PC-9 (cell line): ENCODE measurements around the gene STK16. TPM values are rescaled to one million over a fixed set of nuclear protein-coding genes. Genes with fewer than 3 reads are reported as not detected.

Source experiments
- BruUV-seq: library from RNA; stranded (reverse); fragments of 400-500 nt; replicated peaks from 2 replicates; lab custom pipeline; 2021; lab: Mats Ljungman, UMichigan
- CTCF ChIA-PET: fragments of 300-600 bp; sonication (Branson Sonifier 250); formaldehyde crosslinking; loops from one replicate; lab custom pipeline; 2022; ENCODE audit warnings: antibody characterized with exemption; lab: Charles Lee
- POLR2A ChIA-PET: fragments of 300-600 bp; sonication (Branson Sonifier 250); formaldehyde crosslinking; loops from one replicate; lab custom pipeline; 2022; ENCODE audit warnings: antibody characterized with exemption; ENCODE audit not compliant: unreplicated experiment; lab: Charles Lee
- DNase-seq, 2 experiments: peaks; one replicate each; pipeline versions ENCODE4 v3.0.0 to v3.0.0-alpha.2; 2015 to 2022; ENCODE audit warnings: mixed read lengths in 1 of 2
- H2AFZ ChIP-seq: fragments of 200-600 bp; sonication (generic); 2 replicates; pipeline ENCODE4 v1.8.1; 2017; ENCODE audit warnings: antibody characterized with exemption
- H3F3A ChIP-seq: fragments of 200-600 bp; sonication (generic); 2 replicates; pipeline ENCODE4 v1.8.1; 2017; ENCODE audit warnings: antibody characterized with exemption, mild to moderate bottlenecking, low read depth; ENCODE audit not compliant: insufficient read depth
- H3K27ac ChIP-seq: fragments of 200-600 bp; sonication (generic); 2 replicates; pipeline ENCODE4 v1.6.1; 2016; ENCODE audit warnings: mixed run types
- H3K27me3 ChIP-seq: fragments of 200-600 bp; sonication (generic); 2 replicates; pipeline ENCODE4 v1.6.1; 2016; ENCODE audit warnings: low read depth, mixed run types; ENCODE audit not compliant: insufficient read depth
- H3K36me3 ChIP-seq: fragments of 200-600 bp; sonication (generic); 2 replicates; pipeline ENCODE4 v1.6.1; 2016; ENCODE audit warnings: low read depth, mixed run types
- H3K4me1 ChIP-seq: fragments of 200-600 bp; sonication (generic); replicated peaks from 2 replicates; pipeline ENCODE4 v1.6.1; 2016; ENCODE audit warnings: mixed run types; ENCODE audit not compliant: insufficient read depth
- H3K4me2 ChIP-seq: fragments of 200-600 bp; sonication (generic); 2 replicates; pipeline ENCODE4 v1.6.1; 2017; ENCODE audit warnings: mixed run types
- H3K4me3 ChIP-seq: fragments of 200-600 bp; sonication (generic); 2 replicates; pipeline ENCODE4 v1.6.1; 2016; ENCODE audit warnings: mixed run types
- H3K79me2 ChIP-seq: fragments of 200-600 bp; sonication (generic); 2 replicates; pipeline ENCODE4 v1.6.1; 2017; ENCODE audit warnings: low read depth, mixed run types
- H3K9me2 ChIP-seq: fragments of 200-600 bp; sonication (generic); 2 replicates; pipeline ENCODE4 v1.8.1; 2017; ENCODE audit warnings: mild to moderate bottlenecking; ENCODE audit not compliant: insufficient read depth
- H3K9me3 ChIP-seq: fragments of 200-600 bp; sonication (generic); 2 replicates; pipeline ENCODE4 v1.8.1; 2016; ENCODE audit warnings: low read depth; ENCODE audit not compliant: insufficient read depth
- H4K20me1 ChIP-seq: fragments of 200-600 bp; sonication (generic); 2 replicates; pipeline ENCODE4 v1.8.1; 2017; ENCODE audit not compliant: insufficient read depth
- EZH2 ChIP-seq: fragments of 200-600 bp; sonication (generic); IDR thresholded peaks from 2 replicates; pipeline ENCODE4 v1.8.0; 2017; ENCODE audit warnings: antibody characterized with exemption, low read depth
- intact Hi-C: fragments of 100-400 bp; cut with micrococcal nuclease; formaldehyde crosslinking; loops from one replicate; pipeline ENCODE4 v1.10.0; 2022; ENCODE audit not compliant: unreplicated experiment
- total RNA-seq: library from RNA; stranded (reverse); gene quantifications from 2 replicates; pipeline ENCODE4 v1.2.3, GENCODE V29; 2021
- TF ChIP-seq, protein P1 (sequence below): fragments of 200-600 bp; sonication (generic); conservative IDR thresholded peaks from 2 replicates; pipeline ENCODE4 v1.6.1; 2017; ENCODE audit warnings: mixed run types, antibody characterized with exemption, mild to moderate bottlenecking, moderate library complexity

Gene STK16
- total RNA-seq, 1 experiment from 2014 or later = 39.6 TPM

GRCh38 chr2:219279916-219280516, 34.7 kb downstream of the STK16 start:
- Histone ChIP-seq H3K4me2 (peak overlapping the region; percentile 93), H3K4me1 (peaks cover 32% of the 10 kb centered on the region), H2AFZ (peak overlapping the region; percentile 86), H3K4me3 (peak overlapping the region; percentile 81), H4K20me1 (no peaks in the 10 kb centered on the region), H3K27me3 (no peaks in the 10 kb centered on the region), H3F3A (peaks cover 20% of the 10 kb centered on the region; the same call in 1 of the 2 replicates), H3K9me2 (no peaks in the 10 kb centered on the region), H3K27ac (no peak overlapping the region), H3K9me3 (no peaks in the 10 kb centered on the region), H3K79me2 (0 out of 2 replicates have a peak, but pooled peaks cover 3% of the 10 kb centered on the region), H3K36me3 (no peaks in the 10 kb centered on the region)
- TF ChIP-seq EZH2 = no peak
- TF ChIP-seq, protein P1, sequence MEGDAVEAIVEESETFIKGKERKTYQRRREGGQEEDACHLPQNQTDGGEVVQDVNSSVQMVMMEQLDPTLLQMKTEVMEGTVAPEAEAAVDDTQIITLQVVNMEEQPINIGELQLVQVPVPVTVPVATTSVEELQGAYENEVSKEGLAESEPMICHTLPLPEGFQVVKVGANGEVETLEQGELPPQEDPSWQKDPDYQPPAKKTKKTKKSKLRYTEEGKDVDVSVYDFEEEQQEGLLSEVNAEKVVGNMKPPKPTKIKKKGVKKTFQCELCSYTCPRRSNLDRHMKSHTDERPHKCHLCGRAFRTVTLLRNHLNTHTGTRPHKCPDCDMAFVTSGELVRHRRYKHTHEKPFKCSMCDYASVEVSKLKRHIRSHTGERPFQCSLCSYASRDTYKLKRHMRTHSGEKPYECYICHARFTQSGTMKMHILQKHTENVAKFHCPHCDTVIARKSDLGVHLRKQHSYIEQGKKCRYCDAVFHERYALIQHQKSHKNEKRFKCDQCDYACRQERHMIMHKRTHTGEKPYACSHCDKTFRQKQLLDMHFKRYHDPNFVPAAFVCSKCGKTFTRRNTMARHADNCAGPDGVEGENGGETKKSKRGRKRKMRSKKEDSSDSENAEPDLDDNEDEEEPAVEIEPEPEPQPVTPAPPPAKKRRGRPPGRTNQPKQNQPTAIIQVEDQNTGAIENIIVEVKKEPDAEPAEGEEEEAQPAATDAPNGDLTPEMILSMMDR = no peak
- intact Hi-C loops = loop anchor here (1.0 to 10.0 kb wide), 7 partner anchors 14 to 385 kb away; partner anchors contain the start of genes ABCB6, ANKZF1, ATG9A and TUBA4A
- CTCF ChIA-PET = interaction anchor here (0.8 kb wide), 1 partner anchor 15 kb away, joined by 3 read pairs; no protein-coding TSS in a partner anchor
- no TSS peak for BruUV-seq
- POLR2A ChIA-PET = interaction anchor here (0.7 kb wide), 2 partner anchors 28 to 69 kb away, joined by 3 to 4 read pairs; no protein-coding TSS in a partner anchor
- DNase-seq = no peak

DNA sequence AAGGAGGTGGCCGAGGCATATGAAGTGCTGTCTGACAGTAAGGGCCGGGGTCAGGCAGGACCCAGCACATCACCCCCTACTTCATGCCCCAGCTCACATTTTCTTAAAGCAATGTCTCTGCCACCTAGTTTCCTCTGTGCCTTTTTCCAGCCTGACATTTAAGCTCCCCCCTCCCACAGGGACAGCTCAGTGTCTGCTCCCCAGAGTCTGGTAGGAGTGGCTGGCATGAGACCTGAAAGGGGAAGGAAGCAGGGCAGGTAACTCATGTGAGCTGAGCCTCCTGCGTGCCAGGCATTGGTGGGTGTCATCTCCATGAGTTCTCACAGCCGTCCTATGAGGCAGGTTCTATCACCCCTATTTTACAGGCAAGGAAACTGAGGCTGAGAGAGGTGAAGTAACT, 35.4 kb downstream of the STK16 start:
- Histone ChIP-seq H3K36me3 (no peaks in the 10 kb centered on the region), H3K9me2 (no peaks in the 10 kb centered on the region), H3K4me1 (peaks cover 26% of the 10 kb centered on the region), H3K9me3 (no peaks in the 10 kb centered on the region), H3K79me2 (0 out of 2 replicates have a peak, but pooled peaks cover 3% of the 10 kb centered on the region), H4K20me1 (no peaks in the 10 kb centered on the region), H3K27ac (no peak overlapping the region), H3K27me3 (no peaks in the 10 kb centered on the region), H3K4me2 (peak overlapping the region; percentile 93; the same call in 1 of the 2 replicates), H3K4me3 (no peak overlapping the region), H2AFZ (no peak overlapping the region), H3F3A (peaks cover 13% of the 10 kb centered on the region; the same call in 1 of the 2 replicates)
- POLR2A ChIA-PET = interaction anchor here (0.7 kb wide), 1 partner anchor 29 kb away, joined by 3 read pairs; no protein-coding TSS in a partner anchor
- intact Hi-C loops = no loop called here
- CTCF ChIA-PET = interaction anchor here (0.8 kb wide), 1 partner anchor 14 kb away, joined by 3 read pairs; no protein-coding TSS in a partner anchor
- no peak for DNase-seq
- no peak for TF ChIP-seq EZH2
- TF ChIP-seq, protein P1 = no peak
- TSS peak; percentile 38 for BruUV-seq

GRCh38 chr2:219281588-219281987, 36.3 kb downstream of the STK16 start:
- TF ChIP-seq, protein P1 = no peak
- no peak for TF ChIP-seq EZH2
- Histone ChIP-seq H3K27me3 (no peaks in the 10 kb centered on the region), H3K9me3 (no peaks in the 10 kb centered on the region), H3K9me2 (no peaks in the 10 kb centered on the region), H3F3A (peaks cover 11% of the 10 kb centered on the region; the same call in 1 of the 2 replicates), H4K20me1 (no peaks in the 10 kb centered on the region), H2AFZ (no peak overlapping the region), H3K4me3 (no peak overlapping the region), H3K36me3 (no peaks in the 10 kb centered on the region), H3K27ac (no peak overlapping the region), H3K4me2 (no peak overlapping the region), H3K4me1 (peaks cover 25% of the 10 kb centered on the region), H3K79me2 (0 out of 2 replicates have a peak, but pooled peaks cover 3% of the 10 kb centered on the region)
- no TSS peak for BruUV-seq
- POLR2A ChIA-PET = no interaction called here
- CTCF ChIA-PET = no interaction called here
- intact Hi-C loops = no loop called here
- no peak for DNase-seq
